ENCODE data around the gene PLA2G4A. TPM values are rescaled to one million over a fixed set of nuclear protein-coding genes. Genes with fewer than 3 reads are reported as not detected.
"Not testable (repeated sequence)": the region's sequence is repeated elsewhere in the genome, so short reads cannot be mapped to it uniquely, and the experiment has no call there.

The PLA2G4A gene
- total RNA-seq, 2 donors from 2014 or later, result 5.8 to 8.2 TPM

DNA sequence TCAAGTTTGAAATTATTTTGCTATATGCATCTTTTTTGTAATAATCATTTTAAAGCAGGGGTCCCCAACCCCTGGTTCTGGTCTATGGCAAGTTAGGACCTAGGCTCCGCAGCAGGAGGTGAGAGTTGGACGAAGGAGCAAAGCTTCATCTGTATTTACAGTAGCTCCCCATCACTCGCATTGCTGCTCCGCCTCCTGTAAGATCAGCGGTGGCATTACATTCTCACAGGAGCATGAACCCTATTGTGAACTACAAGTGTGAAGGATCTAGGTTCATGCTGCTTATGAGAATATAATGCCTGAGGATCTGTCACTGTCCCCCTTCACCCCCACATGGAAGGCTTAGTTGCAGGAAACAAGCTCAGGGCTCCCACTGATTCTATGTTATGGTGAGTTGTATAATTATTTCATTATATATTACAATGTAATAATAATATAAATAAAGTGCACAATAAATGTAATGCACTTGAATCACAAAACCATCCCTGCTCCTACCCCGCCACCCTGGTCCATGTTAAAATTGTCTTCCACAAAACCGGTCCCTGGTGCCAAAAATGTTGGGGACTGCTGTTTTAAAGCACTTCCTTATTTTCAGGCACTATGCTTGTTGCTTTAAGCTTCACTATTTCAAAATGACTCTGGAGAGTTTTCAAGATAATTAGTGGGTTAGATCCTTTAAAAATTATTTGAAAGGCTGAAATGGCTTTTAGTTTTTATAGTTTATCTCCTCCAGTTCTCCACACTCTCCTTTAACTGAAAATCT is 74.8 kb downstream of the PLA2G4A start:
- no peaks in the 10 kb centered on the region for H3K27me3 ChIP-seq
- H3K4me1 ChIP-seq, result no peaks in the 10 kb centered on the region
- TF ChIP-seq, protein P1, sequence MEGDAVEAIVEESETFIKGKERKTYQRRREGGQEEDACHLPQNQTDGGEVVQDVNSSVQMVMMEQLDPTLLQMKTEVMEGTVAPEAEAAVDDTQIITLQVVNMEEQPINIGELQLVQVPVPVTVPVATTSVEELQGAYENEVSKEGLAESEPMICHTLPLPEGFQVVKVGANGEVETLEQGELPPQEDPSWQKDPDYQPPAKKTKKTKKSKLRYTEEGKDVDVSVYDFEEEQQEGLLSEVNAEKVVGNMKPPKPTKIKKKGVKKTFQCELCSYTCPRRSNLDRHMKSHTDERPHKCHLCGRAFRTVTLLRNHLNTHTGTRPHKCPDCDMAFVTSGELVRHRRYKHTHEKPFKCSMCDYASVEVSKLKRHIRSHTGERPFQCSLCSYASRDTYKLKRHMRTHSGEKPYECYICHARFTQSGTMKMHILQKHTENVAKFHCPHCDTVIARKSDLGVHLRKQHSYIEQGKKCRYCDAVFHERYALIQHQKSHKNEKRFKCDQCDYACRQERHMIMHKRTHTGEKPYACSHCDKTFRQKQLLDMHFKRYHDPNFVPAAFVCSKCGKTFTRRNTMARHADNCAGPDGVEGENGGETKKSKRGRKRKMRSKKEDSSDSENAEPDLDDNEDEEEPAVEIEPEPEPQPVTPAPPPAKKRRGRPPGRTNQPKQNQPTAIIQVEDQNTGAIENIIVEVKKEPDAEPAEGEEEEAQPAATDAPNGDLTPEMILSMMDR (IDR thresholded peaks at IDR 0.05), result no peak
- H3K9me3 ChIP-seq, result no peaks in the 10 kb centered on the region
- DNase-seq (ENCODE audit: low spot score), result no peak
- no peak overlapping the region for H3K4me3 ChIP-seq
- H3K27ac ChIP-seq, result no peak overlapping the region
- no peaks in the 10 kb centered on the region for H3K36me3 ChIP-seq

DNA sequence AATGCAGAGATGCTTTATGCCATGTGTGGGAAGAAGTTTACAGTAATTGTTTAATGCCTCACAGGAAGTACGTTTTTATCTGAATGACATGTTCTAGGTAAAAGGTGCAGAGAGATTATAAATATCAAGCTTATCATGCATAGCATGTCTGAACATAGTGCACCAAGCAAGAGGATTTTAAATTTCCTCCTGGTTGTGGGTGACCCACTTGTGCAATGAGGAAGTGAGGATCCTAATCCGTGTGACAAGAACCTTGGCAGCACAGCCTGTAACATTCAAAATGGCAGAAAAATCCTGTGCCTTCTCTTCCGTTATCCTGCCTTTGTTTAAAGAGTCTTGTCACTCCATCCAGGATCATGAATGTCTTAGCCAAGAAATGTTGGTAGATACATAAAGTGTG is 75.6 kb downstream of the PLA2G4A start:
- DNase-seq (ENCODE audit: low spot score), result no peak
- Histone ChIP-seq H3K27me3 (no peaks in the 10 kb centered on the region), H3K9me3 (no peaks in the 10 kb centered on the region), H3K36me3 (no peaks in the 10 kb centered on the region), H3K4me1 (no peaks in the 10 kb centered on the region), H3K4me3 (no peak overlapping the region), H3K27ac (no peak overlapping the region)
- TF ChIP-seq, protein P1 (IDR thresholded peaks at IDR 0.05), result no peak

DNA sequence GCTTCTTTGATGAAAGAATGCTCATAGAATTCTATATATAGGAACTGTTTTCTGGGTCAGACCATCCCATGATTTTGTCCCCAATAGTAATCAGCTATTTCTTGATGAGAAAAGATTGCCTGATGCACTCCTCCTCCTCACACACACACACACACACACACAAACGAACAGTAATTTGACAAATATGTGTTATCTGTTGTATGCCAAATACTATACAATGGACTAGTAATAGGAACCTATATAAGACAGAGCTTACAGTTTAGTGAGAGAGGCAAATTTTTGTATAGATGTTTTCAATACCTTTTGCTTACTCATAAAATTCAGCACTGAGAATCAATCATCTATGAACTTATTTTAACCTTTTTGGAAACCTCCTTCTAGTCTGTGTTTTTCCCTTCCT is 76.8 kb downstream of the PLA2G4A start:
- no peaks in the 10 kb centered on the region for H3K36me3 ChIP-seq
- H3K4me1 ChIP-seq, result no peaks in the 10 kb centered on the region
- no peak overlapping the region for H3K4me3 ChIP-seq
- H3K27ac ChIP-seq, result no peak overlapping the region
- no peaks in the 10 kb centered on the region for H3K27me3 ChIP-seq
- DNase-seq (ENCODE audit: low spot score), result no peak
- H3K9me3 ChIP-seq, result no peaks in the 10 kb centered on the region
- TF ChIP-seq, protein P1 (IDR thresholded peaks at IDR 0.05), result no peak

DNA sequence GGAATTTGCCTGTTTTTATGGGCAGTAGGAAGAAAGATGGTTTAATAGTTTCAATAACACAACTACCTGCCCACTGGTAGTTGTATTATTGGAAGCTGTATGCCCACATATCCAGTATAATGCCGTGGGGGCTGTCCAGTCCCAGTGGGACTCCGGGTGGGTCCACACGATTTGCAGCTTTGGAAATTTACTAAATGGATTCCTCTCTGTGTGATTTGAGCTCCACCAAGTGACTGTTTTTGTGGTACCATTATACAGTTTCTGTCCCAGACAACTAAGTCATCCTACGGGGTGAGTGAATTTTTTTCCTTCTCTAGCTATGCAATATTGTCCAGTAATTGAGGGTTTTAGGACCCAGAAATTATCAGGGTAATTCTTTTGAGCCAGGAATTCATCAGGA is 86.8 kb downstream of the PLA2G4A start:
- Histone ChIP-seq H3K27ac (no peak overlapping the region), H3K36me3 (no peaks in the 10 kb centered on the region)

DNA sequence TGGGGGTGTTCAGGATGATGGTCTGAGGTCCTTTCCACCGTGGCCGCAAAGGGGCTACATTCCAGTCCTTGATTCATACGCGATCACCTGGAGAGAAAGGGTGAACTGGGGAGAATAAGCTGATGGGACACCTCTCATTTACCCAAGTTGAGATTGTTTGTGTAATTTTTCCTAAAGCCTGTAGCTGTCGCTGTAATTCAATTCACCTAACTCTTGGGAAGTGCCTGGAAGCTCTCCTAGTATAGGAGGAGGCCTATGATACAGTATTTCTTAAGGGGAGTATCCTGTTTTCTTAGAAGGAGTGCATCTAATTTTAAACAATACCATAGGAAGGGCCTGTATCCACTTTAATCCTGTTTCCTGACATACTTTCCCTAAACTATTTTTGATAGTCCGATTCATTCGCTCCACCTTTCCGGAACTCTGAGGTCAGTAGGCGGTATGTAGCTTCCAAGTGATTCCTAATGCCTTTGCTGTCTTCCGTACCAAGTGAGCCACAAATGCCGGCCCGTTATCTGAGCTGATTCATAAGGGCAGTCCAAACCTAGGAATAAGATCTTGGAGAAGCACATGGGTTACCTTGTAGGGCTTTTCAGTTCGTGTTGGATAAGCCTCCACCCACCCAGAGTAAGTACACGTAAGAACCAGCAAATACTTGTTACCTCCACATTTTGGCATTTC is 88.5 kb downstream of the PLA2G4A start:
- TF ChIP-seq, protein P1 (IDR thresholded peaks at IDR 0.05), result peak in 1 of 2 donors; percentile 15
- H3K36me3 ChIP-seq, result not testable (repeated sequence)

More for the DNA sequence above, 86.8 kb downstream of the PLA2G4A start:
- TF ChIP-seq, protein P1 (IDR thresholded peaks at IDR 0.05), result peak in 1 of 2 donors; percentile 38
- Histone ChIP-seq H3K27me3 (no peaks in the 10 kb centered on the region), H3K4me1 (no peaks in the 10 kb centered on the region), H3K9me3 (no peaks in the 10 kb centered on the region), H3K4me3 (no peak overlapping the region)
- no peak for DNase-seq (ENCODE audit: low spot score)

DNA sequence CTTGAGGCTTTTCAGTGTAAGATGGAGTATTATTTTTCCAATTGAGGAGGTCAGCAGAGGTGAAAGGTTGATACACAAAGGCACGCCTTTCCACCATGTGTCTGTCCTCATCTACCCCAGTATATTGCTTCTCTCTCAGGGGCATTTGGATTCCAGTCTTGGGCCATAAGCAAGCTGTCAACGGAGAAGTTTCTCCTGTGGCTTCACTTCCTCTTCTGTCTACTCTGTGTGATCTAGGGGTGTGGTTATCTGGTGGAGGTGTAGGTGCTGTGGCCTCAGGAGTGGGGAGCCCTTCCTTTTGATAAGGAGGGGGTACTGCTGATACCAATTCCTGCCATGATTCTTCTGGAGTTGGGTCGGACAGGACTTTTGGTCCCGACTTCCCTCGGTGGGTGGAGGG is 92.6 kb downstream of the PLA2G4A start:
- H3K27me3 ChIP-seq; H3K27ac ChIP-seq; DNase-seq (ENCODE audit: low spot score); H3K36me3 ChIP-seq; H3K4me3 ChIP-seq; H3K4me1 ChIP-seq; H3K9me3 ChIP-seq: not testable (repeated sequence)

More for the DNA sequence above, 88.5 kb downstream of the PLA2G4A start:
- not testable (repeated sequence) for H3K27ac ChIP-seq; DNase-seq (ENCODE audit: low spot score); H3K4me3 ChIP-seq; H3K4me1 ChIP-seq; H3K9me3 ChIP-seq; H3K27me3 ChIP-seq

DNA sequence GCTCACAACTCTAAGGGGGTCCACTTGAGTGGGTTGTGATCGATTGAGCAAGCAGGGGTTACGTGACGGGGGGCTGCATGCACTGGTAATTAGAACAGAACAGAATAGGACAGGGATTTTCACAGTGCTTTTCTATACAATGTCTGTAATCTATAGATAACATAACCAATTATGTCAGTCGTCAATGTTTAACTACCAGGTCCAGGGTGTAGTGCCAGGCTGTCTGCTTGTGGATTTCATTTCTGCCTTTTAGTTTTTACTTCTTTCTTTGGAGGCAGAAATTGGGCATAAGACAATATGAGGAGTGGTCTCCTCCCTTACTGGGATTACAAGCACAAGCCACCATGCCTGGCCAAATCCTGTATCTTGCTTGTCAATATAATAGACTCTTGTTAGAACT is 94.1 kb downstream of the PLA2G4A start:
- not testable (repeated sequence) for DNase-seq (ENCODE audit: low spot score)

More for the DNA sequence above, 94.1 kb downstream of the PLA2G4A start:
- not testable (repeated sequence) for H3K27me3 ChIP-seq, H3K27ac ChIP-seq, H3K36me3 ChIP-seq, H3K9me3 ChIP-seq, H3K4me1 ChIP-seq, H3K4me3 ChIP-seq
